ENCODE measurements around the gene SIGLEC10. TPM values are rescaled to one million over a fixed set of nuclear protein-coding genes. Genes with fewer than 3 reads are reported as not detected.

Gene SIGLEC10
- total RNA-seq, 4 donors from 2014 or later = 2.1 to 21.9 (median 7.3) TPM

DNA sequence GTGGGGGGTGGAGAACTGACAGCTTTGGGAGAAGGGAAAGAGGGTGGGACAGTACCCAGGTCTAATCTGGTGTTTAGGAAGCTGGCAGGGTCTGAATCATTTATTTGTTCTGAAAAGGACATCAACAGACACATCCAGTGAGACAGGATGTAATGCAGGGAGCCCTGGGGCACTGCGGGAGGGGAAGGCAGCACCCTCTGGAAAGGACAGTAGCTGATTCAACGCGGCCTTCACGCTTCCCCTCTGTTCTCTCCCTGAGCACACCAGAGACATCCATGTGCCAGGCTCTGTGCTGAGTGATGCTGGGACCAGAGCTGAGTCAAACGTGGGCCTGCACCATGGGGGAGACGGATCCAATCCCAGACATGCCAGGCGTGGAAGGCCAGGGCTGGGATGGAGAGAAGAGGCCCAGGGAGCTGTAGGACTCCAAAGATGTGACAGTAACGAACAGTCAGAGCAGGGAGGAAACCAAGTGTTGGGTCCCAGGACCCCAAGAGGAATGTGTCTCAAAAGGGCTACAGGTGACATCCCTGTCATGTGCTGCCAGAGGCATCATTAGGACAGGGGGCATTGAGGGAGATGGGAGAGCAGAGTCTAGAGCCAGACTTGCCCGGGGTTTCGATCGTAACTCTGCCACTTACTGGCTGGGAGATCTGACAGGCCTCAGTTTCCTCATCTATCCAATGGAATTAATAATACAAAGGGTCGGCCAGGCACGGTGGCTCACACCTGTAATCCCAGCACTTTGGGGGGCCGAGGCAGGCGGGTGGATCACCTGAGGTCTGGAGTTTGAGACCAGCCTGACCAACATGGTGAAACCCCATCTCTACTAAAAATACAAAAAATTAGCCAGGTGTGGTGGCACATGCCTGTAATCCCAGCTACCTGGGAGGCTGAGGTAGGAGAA, 53.0 kb downstream of the SIGLEC10 start:
- H3K9me3 ChIP-seq = no peaks in the 10 kb centered on the region
- H3K27ac ChIP-seq = peak overlapping the region in 2 of 4 donors; percentile 43 to 44
- no peaks in the 10 kb centered on the region for H3K27me3 ChIP-seq
- TF ChIP-seq POLR2A (IDR thresholded peaks at IDR 0.05) (no peak), EP300 (IDR thresholded peaks at IDR 0.05) (no peak)
- TF ChIP-seq, protein P1, sequence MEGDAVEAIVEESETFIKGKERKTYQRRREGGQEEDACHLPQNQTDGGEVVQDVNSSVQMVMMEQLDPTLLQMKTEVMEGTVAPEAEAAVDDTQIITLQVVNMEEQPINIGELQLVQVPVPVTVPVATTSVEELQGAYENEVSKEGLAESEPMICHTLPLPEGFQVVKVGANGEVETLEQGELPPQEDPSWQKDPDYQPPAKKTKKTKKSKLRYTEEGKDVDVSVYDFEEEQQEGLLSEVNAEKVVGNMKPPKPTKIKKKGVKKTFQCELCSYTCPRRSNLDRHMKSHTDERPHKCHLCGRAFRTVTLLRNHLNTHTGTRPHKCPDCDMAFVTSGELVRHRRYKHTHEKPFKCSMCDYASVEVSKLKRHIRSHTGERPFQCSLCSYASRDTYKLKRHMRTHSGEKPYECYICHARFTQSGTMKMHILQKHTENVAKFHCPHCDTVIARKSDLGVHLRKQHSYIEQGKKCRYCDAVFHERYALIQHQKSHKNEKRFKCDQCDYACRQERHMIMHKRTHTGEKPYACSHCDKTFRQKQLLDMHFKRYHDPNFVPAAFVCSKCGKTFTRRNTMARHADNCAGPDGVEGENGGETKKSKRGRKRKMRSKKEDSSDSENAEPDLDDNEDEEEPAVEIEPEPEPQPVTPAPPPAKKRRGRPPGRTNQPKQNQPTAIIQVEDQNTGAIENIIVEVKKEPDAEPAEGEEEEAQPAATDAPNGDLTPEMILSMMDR (IDR thresholded peaks at IDR 0.05) = no peak
- 73 to 74% methylated on average over 15 of the region's 15 CpGs for WGBS, 2 donors
- H3K36me3 ChIP-seq = no peaks in the 10 kb centered on the region
- peaks cover 0 to 40% (median 7%) of the 10 kb centered on the region in 4 donors for H3K4me1 ChIP-seq
- no peak overlapping the region for H3K4me3 ChIP-seq
- DNase-seq (ENCODE audit: low spot score in 2 of 2) = no peak

DNA sequence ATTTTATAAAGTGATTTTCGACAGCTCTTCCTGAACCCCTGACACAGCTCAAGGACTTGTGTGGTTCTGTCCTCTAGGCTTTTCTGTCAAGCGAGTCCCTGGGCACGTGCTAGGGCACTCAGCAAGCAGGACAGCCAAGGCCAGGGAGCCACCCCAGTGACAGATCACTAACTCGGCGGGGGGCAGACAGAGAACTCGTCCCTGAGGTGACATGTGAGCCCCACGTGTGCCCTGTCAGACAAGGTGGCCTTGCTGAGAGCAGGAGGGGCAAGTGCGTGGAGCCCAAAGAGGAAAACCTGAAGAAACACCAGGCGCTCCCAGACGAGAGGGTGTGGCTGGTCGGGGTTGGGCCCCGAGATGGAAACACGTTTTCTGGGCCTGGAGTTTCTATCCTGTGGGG, 56.2 kb downstream of the SIGLEC10 start:
- no peak overlapping the region for H3K4me3 ChIP-seq
- no peaks in the 10 kb centered on the region for H3K27me3 ChIP-seq
- no peaks in the 10 kb centered on the region for H3K36me3 ChIP-seq
- no peak overlapping the region for H3K27ac ChIP-seq
- H3K9me3 ChIP-seq = no peaks in the 10 kb centered on the region
- TF ChIP-seq POLR2A (IDR thresholded peaks at IDR 0.05) (no peak), EP300 (IDR thresholded peaks at IDR 0.05) (no peak)
- TF ChIP-seq, protein P1 (IDR thresholded peaks at IDR 0.05) = no peak
- peaks cover 0 to 31% (median 7%) of the 10 kb centered on the region in 4 donors for H3K4me1 ChIP-seq
- WGBS, 2 donors = 80 to 86% methylated on average over 13 of the region's 13 CpGs
- no peak for DNase-seq (ENCODE audit: low spot score in 2 of 2)

Small RNA genes within 50 kb of the gene (small RNA-seq; reads per million reads assigned to genes)
- gene AC020914.5 = not detected

Other genes starting within 250 kb of the SIGLEC10 start
- 10 to 100 TPM in 1 of 4 donors, 1 to 10 TPM in 3; 2.9 to 27.0 (median 8.9) TPM for gene CD33, start 192.6 kb downstream of the SIGLEC10 start, total RNA-seq
- not detected for gene SIGLECL1, start 166.6 kb downstream of the SIGLEC10 start, total RNA-seq
- gene IGLON5, start 106.0 kb downstream of the SIGLEC10 start, total RNA-seq = under 1 TPM in 1 of 4 donors, not detected in 3; 0.30 TPM
- 1 to 10 TPM in 3 of 4 donors, under 1 TPM in 1; 0.44 to 3.7 (median 2.1) TPM for gene VSIG10L, start 75.5 kb downstream of the SIGLEC10 start, total RNA-seq
- 100 to 1,000 TPM in 3 of 4 donors, 10 to 100 TPM in 1; 73.2 to 118 (median 101) TPM for gene ETFB, start 51.3 kb downstream of the SIGLEC10 start, total RNA-seq
- gene CLDND2, start 48.6 kb downstream of the SIGLEC10 start, total RNA-seq = not detected
- gene NKG7, start 45.0 kb downstream of the SIGLEC10 start, total RNA-seq = 1 to 10 TPM in 2 of 4 donors, not detected in 2; 3.6 to 3.9 TPM
- gene LIM2, start 29.7 kb downstream of the SIGLEC10 start, total RNA-seq = not detected
- under 1 TPM in 1 of 4 donors, not detected in 3; 0.63 TPM for gene C19orf84, start 27.1 kb downstream of the SIGLEC10 start, total RNA-seq
- 1 to 10 TPM in 1 of 4 donors, under 1 TPM in 3; 0.20 to 5.5 (median 0.87) TPM for gene SIGLEC8, start 40.8 kb upstream of the SIGLEC10 start, total RNA-seq
- not detected for gene CEACAM18, start 60.9 kb upstream of the SIGLEC10 start, total RNA-seq
- under 1 TPM in 1 of 4 donors, not detected in 3; 0.66 TPM for gene SIGLEC12, start 84.2 kb upstream of the SIGLEC10 start, total RNA-seq
- gene SIGLEC6, start 114.0 kb upstream of the SIGLEC10 start, total RNA-seq = 1 to 10 TPM in 1 of 4 donors, under 1 TPM in 3; 0.44 to 1.5 (median 0.59) TPM
- gene ZNF175, start 153.6 kb upstream of the SIGLEC10 start, total RNA-seq = 1 to 10 TPM; 4.3 to 8.5 (median 7.3) TPM
- 1 to 10 TPM in 3 of 4 donors, under 1 TPM in 1; 0.20 to 2.2 (median 1.6) TPM for gene SIGLEC5, start 212.8 kb upstream of the SIGLEC10 start, total RNA-seq
- gene SIGLEC14, start 229.2 kb upstream of the SIGLEC10 start, total RNA-seq = 1 to 10 TPM in 3 of 4 donors, not detected in 1; 1.9 to 6.3 (median 4.9) TPM

Measured in tibial nerve (tissue), 4 donors.